Neural progenitor cell (in vitro differentiated cells): ENCODE data around the gene CRB2. TPM values are rescaled to one million over a fixed set of nuclear protein-coding genes. Genes with fewer than 3 reads are reported as not detected.

ENCODE experiments used
- DNase-seq: peaks from one replicate; pipeline ENCODE4 v3.0.0-alpha.2; 2016; ENCODE audit warnings: low spot score
- H2AFZ ChIP-seq: fragments of 200-600 bp; sonication (generic); replicated peaks from 2 replicates; pipeline ENCODE4 v1.6.1; 2016; ENCODE audit warnings: antibody characterized with exemption
- H3F3A ChIP-seq: fragments of 200-600 bp; sonication (generic); 2 replicates; pipeline ENCODE4 v1.6.1; 2016; ENCODE audit warnings: antibody characterized with exemption, low read depth
- H3K27ac ChIP-seq: fragments of 200-600 bp; sonication (generic); 2 replicates; pipeline ENCODE4 v1.5.1; 2016; ENCODE audit warnings: mild to moderate bottlenecking
- H3K27me3 ChIP-seq: fragments of 200-600 bp; sonication (generic); 2 replicates; pipeline ENCODE4 v1.6.1; 2016; ENCODE audit warnings: mild to moderate bottlenecking, moderate library complexity
- H3K36me3 ChIP-seq: fragments of 200-600 bp; sonication (generic); 2 replicates; pipeline ENCODE4 v1.5.1; 2016
- H3K4me1 ChIP-seq: fragments of 200-600 bp; sonication (generic); 2 replicates; pipeline ENCODE4 v1.6.1; 2016; ENCODE audit warnings: mixed run types
- H3K4me2 ChIP-seq: fragments of 200-600 bp; sonication (generic); 2 replicates; pipeline ENCODE4 v1.6.1; 2016
- H3K4me3 ChIP-seq: fragments of 200-600 bp; sonication (generic); 2 replicates; pipeline ENCODE4 v1.5.1; 2016
- H3K79me2 ChIP-seq: fragments of 200-600 bp; sonication (generic); 2 replicates; pipeline ENCODE4 v1.6.1; 2016; ENCODE audit warnings: low read depth
- H3K9ac ChIP-seq: fragments of 200-600 bp; sonication (generic); 2 replicates; pipeline ENCODE4 v1.6.1; 2016
- H3K9me3 ChIP-seq: fragments of 200-600 bp; sonication (generic); 2 replicates; pipeline ENCODE4 v1.5.1; 2016; ENCODE audit warnings: low read depth
- H4K20me1 ChIP-seq: fragments of 200-600 bp; sonication (generic); 2 replicates; pipeline ENCODE4 v1.6.1; 2016; ENCODE audit warnings: low read depth
- H3K27ac Mint-ChIP-seq: 3 replicates; pipeline ENCODE4 v1.8.0; 2021; ENCODE audit warnings: mixed read lengths
- H3K27me3 Mint-ChIP-seq: 2 replicates; pipeline ENCODE4 v1.8.0; 2022; ENCODE audit warnings: low read depth, mild to moderate bottlenecking, inconsistent platforms, moderate library complexity, mixed read lengths; ENCODE audit not compliant: insufficient read depth
- H3K36me3 Mint-ChIP-seq: 3 replicates; pipeline ENCODE4 v1.8.0; 2021; ENCODE audit warnings: mixed read lengths
- H3K4me1 Mint-ChIP-seq: 3 replicates; pipeline ENCODE4 v1.8.0; 2021; ENCODE audit warnings: mixed read lengths
- H3K4me3 Mint-ChIP-seq: 3 replicates; pipeline ENCODE4 v1.8.0; 2021; ENCODE audit warnings: mild to moderate bottlenecking, moderate library complexity, mixed read lengths
- H3K9me3 Mint-ChIP-seq: 3 replicates; pipeline ENCODE4 v1.8.0; 2020; ENCODE audit warnings: mixed read lengths
- EZH2 ChIP-seq: fragments of 200-600 bp; sonication (generic); IDR thresholded peaks from 2 replicates; pipeline ENCODE4 v1.6.1; 2017; ENCODE audit warnings: antibody characterized with exemption, mild to moderate bottlenecking, moderate library complexity
- EZH2phosphoT487 ChIP-seq: fragments of 200-600 bp; sonication (generic); IDR thresholded peaks from 2 replicates; pipeline ENCODE4 v1.6.1; 2017; ENCODE audit warnings: antibody characterized with exemption
- total RNA-seq: library from RNA; depleted of rRNA; stranded (reverse); fragments of >200 nt; gene quantifications from 2 replicates; pipeline ENCODE4 v1.2.3, GENCODE V29; 2015; ENCODE audit warnings: low replicate concordance
- TF ChIP-seq, protein P1 (sequence below): fragments of 200-600 bp; sonication (generic); IDR thresholded peaks from 2 replicates; pipeline ENCODE4 v1.5.1; 2017; ENCODE audit warnings: antibody characterized with exemption, mild to moderate bottlenecking

CRB2 gene
- total RNA-seq, 1 donor from 2014 or later = 18.5 TPM

DNA sequence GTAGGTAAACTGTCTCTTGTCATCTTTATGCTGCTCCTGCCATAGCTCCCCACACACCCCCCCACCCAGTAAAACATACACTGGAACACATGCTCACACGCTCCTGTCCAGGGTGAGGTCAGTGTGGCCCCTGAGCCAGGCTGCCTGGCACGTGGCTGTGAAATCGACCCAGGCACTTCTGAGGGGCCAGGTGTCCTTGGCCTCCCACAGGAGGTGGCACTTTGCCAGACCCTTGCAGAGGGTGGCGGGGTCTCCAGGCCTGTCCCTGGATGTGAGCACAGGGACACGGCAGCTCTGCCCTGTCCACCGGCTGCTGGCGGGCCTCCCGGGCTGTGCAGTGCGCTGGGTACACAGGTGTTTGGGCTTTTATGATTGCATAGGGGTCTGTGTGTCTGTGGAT is 10.0 kb upstream of the CRB2 start:
- Mint-ChIP-seq H3K27me3 (peaks cover 2% of the 10 kb centered on the region), H3K36me3 (no peaks in the 10 kb centered on the region), H3K27ac (no peak overlapping the region), H3K9me3 (no peaks in the 10 kb centered on the region), H3K4me3 (no peak overlapping the region), H3K4me1 (peaks cover 17% of the 10 kb centered on the region)
- TF ChIP-seq EZH2 = no peak
- TF ChIP-seq, protein P1, sequence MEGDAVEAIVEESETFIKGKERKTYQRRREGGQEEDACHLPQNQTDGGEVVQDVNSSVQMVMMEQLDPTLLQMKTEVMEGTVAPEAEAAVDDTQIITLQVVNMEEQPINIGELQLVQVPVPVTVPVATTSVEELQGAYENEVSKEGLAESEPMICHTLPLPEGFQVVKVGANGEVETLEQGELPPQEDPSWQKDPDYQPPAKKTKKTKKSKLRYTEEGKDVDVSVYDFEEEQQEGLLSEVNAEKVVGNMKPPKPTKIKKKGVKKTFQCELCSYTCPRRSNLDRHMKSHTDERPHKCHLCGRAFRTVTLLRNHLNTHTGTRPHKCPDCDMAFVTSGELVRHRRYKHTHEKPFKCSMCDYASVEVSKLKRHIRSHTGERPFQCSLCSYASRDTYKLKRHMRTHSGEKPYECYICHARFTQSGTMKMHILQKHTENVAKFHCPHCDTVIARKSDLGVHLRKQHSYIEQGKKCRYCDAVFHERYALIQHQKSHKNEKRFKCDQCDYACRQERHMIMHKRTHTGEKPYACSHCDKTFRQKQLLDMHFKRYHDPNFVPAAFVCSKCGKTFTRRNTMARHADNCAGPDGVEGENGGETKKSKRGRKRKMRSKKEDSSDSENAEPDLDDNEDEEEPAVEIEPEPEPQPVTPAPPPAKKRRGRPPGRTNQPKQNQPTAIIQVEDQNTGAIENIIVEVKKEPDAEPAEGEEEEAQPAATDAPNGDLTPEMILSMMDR = no peak
- no peak for TF ChIP-seq EZH2phosphoT487
- no peaks in the 10 kb centered on the region for H3K27me3 ChIP-seq
- H3F3A ChIP-seq = peaks cover 29% of the 10 kb centered on the region
- H3K36me3 ChIP-seq = no peaks in the 10 kb centered on the region
- H2AFZ ChIP-seq = no peak overlapping the region
- DNase-seq = no peak
- H3K9ac ChIP-seq = no peak overlapping the region
- no peaks in the 10 kb centered on the region for H4K20me1 ChIP-seq
- H3K79me2 ChIP-seq = no peaks in the 10 kb centered on the region
- no peaks in the 10 kb centered on the region for H3K4me1 ChIP-seq
- no peak overlapping the region for H3K27ac ChIP-seq
- H3K4me2 ChIP-seq = no peak overlapping the region
- H3K4me3 ChIP-seq = no peak overlapping the region
- H3K9me3 ChIP-seq = no peaks in the 10 kb centered on the region

DNA sequence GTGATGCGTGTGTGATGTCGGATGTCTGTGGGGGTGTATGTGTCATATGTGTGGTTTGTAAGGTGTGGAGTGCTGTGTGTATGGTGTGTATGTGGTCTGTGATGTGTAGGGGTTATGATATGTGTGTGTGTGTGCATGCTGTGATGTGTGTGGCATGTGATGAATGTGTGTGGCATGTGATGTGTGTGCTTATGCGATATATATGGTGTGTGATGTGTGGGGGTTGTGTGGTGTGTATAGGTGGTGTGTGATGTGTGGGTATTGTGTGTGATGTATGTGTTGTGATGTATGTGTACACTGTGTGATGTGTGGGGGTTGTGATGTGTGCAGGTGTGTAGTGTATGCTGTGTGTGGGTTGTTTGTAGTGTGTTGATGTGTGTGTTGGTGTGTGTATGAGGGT is 9.2 kb upstream of the CRB2 start:
- Mint-ChIP-seq H3K4me3 (no peak overlapping the region), H3K36me3 (no peaks in the 10 kb centered on the region)
- no peak for TF ChIP-seq EZH2
- TF ChIP-seq, protein P1 = no peak
- no peak for TF ChIP-seq EZH2phosphoT487

DNA sequence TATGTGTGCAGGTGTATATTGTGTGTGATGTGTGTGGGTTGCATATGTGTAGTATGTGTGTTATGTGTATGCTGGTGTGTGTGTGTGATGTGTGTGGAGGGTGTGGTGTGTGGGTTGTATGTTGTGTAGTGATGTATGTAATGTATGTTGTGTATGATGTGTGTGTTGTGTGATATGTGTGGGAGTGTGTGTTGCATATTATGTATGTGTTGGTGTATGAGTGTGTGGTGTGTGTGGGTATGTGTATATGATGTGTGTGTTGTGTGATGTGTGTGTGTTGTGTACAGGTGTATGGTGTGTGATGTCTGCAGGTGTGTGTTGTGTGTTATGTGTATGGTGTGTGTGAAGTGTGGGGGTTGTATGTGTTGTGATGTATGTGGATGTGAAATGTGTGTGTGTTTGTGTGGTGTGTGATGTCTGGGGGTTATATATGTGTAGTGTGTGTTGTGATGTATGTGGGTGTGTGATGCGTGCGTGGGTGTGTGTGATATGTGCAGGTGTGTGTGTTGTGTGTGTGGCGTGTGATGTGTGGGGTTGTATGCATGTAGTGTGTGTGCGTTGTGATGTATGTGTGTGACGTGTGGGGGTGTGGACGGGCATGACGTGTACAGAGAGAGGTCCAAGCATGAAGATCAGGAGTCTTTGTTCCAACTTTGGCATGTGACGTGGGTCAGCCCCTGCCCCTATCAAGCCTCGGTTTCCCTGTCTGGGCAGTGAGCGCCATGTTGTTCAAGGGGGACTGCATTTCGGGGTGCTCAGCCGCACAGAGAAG is 8.5 kb upstream of the CRB2 start:
- no peaks in the 10 kb centered on the region for H4K20me1 ChIP-seq
- H3F3A ChIP-seq = peaks cover 29% of the 10 kb centered on the region
- no peak overlapping the region for H3K9ac ChIP-seq
- H3K27me3 ChIP-seq = no peaks in the 10 kb centered on the region
- no peaks in the 10 kb centered on the region for H3K36me3 ChIP-seq
- no peak overlapping the region for H3K27ac Mint-ChIP-seq
- no peak overlapping the region for H3K4me3 Mint-ChIP-seq
- no peak overlapping the region for H3K4me2 ChIP-seq
- no peaks in the 10 kb centered on the region for H3K9me3 ChIP-seq
- peaks cover 4% of the 10 kb centered on the region for H3K27me3 Mint-ChIP-seq
- H3K36me3 Mint-ChIP-seq = no peaks in the 10 kb centered on the region
- no peaks in the 10 kb centered on the region for H3K9me3 Mint-ChIP-seq
- no peak for DNase-seq
- no peak overlapping the region for H2AFZ ChIP-seq
- no peak for TF ChIP-seq EZH2
- TF ChIP-seq EZH2phosphoT487 = no peak
- TF ChIP-seq, protein P1 = no peak
- no peak overlapping the region for H3K4me3 ChIP-seq
- H3K4me1 Mint-ChIP-seq = peaks cover 6% of the 10 kb centered on the region
- no peak overlapping the region for H3K27ac ChIP-seq
- H3K79me2 ChIP-seq = no peaks in the 10 kb centered on the region
- no peaks in the 10 kb centered on the region for H3K4me1 ChIP-seq

More for the DNA sequence above, 9.2 kb upstream of the CRB2 start:
- no peak for DNase-seq
- Histone ChIP-seq H3K27me3 (no peaks in the 10 kb centered on the region), H3K4me2 (no peak overlapping the region), H3K9ac (no peak overlapping the region), H3K4me3 (no peak overlapping the region), H3F3A (peaks cover 29% of the 10 kb centered on the region), H4K20me1 (no peaks in the 10 kb centered on the region), H3K9me3 (no peaks in the 10 kb centered on the region), H3K27ac (no peak overlapping the region), H3K36me3 (no peaks in the 10 kb centered on the region), H3K79me2 (no peaks in the 10 kb centered on the region), H3K4me1 (no peaks in the 10 kb centered on the region), H2AFZ (no peak overlapping the region)
- no peak overlapping the region for H3K27ac Mint-ChIP-seq
- H3K4me1 Mint-ChIP-seq = peaks cover 11% of the 10 kb centered on the region
- no peaks in the 10 kb centered on the region for H3K9me3 Mint-ChIP-seq
- H3K27me3 Mint-ChIP-seq = peaks cover 2% of the 10 kb centered on the region
